Thymus (tissue), 11 donors: Measurements from ENCODE around the gene CCNJ. TPM values are rescaled to one million over a fixed set of nuclear protein-coding genes. Genes with fewer than 3 reads are reported as not detected.
"Not testable (repeated sequence)": the region's sequence is repeated elsewhere in the genome, so short reads cannot be mapped to it uniquely, and the experiment has no call there.

Experiments used
- DNase-seq, 9 donors: peaks; one replicate each; pipeline ENCODE4 v3.0.0-alpha.2; 2013; ENCODE audit warnings: low spot score in 9 of 9, low read depth in 6 of 9, missing footprints in 1 of 9
- H3K27ac ChIP-seq, 2 donors: one replicate each; pipeline ENCODE4 v1.5.1; 2013; ENCODE audit warnings: control low read depth in 1 of 2, low read depth in 1 of 2, low read length in 1 of 2, mild to moderate bottlenecking in 1 of 2, moderate library complexity in 1 of 2
- H3K27me3 ChIP-seq, 2 donors: one replicate each; pipeline ENCODE4 v1.5.1; 2013; ENCODE audit warnings: low read length in 1 of 2; ENCODE audit not compliant: control insufficient read depth in 2 of 2, insufficient read depth in 1 of 2
- H3K36me3 ChIP-seq, 2 donors: one replicate each; pipeline ENCODE4 v1.5.1; 2013; ENCODE audit warnings: low read length in 1 of 2, mild to moderate bottlenecking in 1 of 2, moderate library complexity in 1 of 2; ENCODE audit not compliant: control insufficient read depth in 2 of 2, insufficient read depth in 2 of 2
- H3K4me1 ChIP-seq, 2 donors: one replicate each; pipeline ENCODE4 v1.5.1; 2013; ENCODE audit warnings: low read length in 2 of 2; ENCODE audit not compliant: control insufficient read depth in 2 of 2, insufficient read depth in 2 of 2
- H3K4me3 ChIP-seq, 2 donors: one replicate each; pipeline ENCODE4 v1.5.1; 2013; ENCODE audit warnings: low read length in 2 of 2, control low read depth in 1 of 2, mild to moderate bottlenecking in 1 of 2
- H3K9me3 ChIP-seq, 2 donors: one replicate each; pipeline ENCODE4 v1.5.1; 2013; ENCODE audit warnings: low read length in 1 of 2, mild to moderate bottlenecking in 1 of 2; ENCODE audit not compliant: control insufficient read depth in 2 of 2, insufficient read depth in 1 of 2
- WGBS: extraction: QIAGEN DNeasy Blood & Tissue Kit; methylation state at CpG from one replicate; pipeline ENCODE4 v1.1.7; 2013; 5-methylcytosine and 5-hydroxymethylcytosine counted together
- polyA plus RNA-seq: library from polyadenylated mRNA; stranded (reverse); fragments of 200-250 nt; gene quantifications from one replicate; pipeline ENCODE4 v1.2.3, GENCODE V29; 2013
- total RNA-seq: library from RNA; stranded (reverse); fragments of 120-200 nt; gene quantifications from one replicate; pipeline ENCODE4 v1.2.4, GENCODE V29; 2013
- donor health status: healthy.

The CCNJ gene
- total and polyA plus RNA-seq, 2 donors: 4.1 to 4.5 TPM

DNA sequence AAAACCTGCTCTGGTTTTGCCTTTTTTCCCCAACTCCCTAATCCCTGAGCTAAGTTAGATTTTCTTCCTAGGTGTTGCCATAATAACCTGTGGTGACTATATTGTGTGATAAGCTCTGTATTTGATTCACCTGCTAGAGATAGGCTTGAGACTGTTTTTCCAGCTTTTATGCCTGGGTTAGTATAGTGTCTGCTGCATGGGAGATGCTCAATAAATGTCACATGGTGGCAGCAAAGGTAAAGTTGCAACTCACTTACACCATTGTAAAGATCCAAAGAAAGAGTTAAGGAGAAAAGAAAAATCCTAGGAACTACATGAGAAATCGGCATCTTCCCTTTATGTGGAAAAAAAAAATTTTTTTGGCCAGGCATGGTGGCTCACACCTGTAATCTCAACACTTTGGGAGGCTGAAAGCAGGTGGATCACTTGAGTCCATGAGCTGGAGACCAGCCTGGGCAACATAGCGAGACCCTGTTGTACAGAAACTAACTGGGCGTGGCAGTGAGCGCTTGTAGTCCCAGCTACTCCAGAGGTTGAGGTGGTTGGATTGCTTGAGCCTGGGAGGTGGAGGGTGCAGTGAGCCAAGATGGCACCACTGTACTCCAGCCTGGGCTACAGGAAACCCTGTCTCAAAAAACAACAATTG is 3.7 kb downstream of the CCNJ start:
- H3K27me3 ChIP-seq: no peaks in the 10 kb centered on the region
- no peaks in the 10 kb centered on the region for H3K9me3 ChIP-seq
- H3K4me1 ChIP-seq: peaks cover 12% of the 10 kb centered on the region in 2 donors
- peak in 1 of 9 donors; percentile 17 for DNase-seq
- WGBS: 98% methylated on average over 4 of the region's 4 CpGs
- no peak overlapping the region for H3K4me3 ChIP-seq
- H3K36me3 ChIP-seq: peaks cover 3 to 26% of the 10 kb centered on the region in 2 donors
- H3K27ac ChIP-seq: no peak overlapping the region

DNA sequence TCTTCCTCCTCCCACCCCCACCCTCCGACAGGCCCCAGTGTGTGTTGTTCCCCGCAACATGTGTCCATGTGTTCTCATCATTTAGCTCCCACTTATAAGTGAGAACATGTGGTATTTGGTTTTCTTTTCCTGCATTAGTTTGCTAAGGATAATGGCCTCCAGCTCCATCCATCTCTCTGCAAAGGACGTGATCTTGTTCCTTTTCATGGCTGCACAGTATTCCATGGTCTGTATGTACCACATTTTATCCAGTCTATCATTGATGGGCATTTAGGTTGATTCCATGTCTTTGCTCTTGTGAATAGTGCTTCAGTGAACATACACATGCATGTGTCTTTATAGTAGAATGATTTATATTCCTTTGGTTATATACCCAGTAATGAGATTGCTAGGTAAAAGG is 4.5 kb downstream of the CCNJ start:
- not testable (repeated sequence) for H3K27me3 ChIP-seq, H3K4me3 ChIP-seq, DNase-seq, H3K27ac ChIP-seq, H3K9me3 ChIP-seq
- WGBS: 94% methylated on average over 3 of the region's 3 CpGs
- Histone ChIP-seq H3K4me1 (peaks cover 9 to 11% of the 10 kb centered on the region in 2 donors), H3K36me3 (peaks cover 3 to 33% of the 10 kb centered on the region in 2 donors)

DNA sequence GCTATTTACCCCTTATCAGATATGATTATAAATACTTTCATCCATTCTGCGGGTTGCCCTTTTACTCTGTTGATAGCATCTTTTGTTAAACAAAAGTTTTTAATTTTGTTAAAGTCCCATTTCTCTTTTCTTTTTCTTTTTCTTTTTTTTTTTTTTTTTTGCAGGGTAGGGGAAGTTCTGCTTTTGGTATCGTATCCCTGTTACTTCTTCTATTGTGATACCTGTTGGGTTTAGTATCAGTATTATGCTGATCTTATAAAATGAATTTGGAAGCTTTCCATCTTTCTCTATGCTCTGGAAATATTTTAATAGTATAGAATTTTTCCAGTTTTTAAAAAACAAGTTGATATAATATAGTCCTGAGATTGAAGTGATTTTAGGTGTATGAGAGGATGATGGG is 6.0 kb downstream of the CCNJ start:
- DNase-seq: no peak
- no peaks in the 10 kb centered on the region for H3K9me3 ChIP-seq
- WGBS: 93% methylated on average over 2 of the region's 2 CpGs
- H3K4me3 ChIP-seq: no peak overlapping the region
- no peak overlapping the region for H3K27ac ChIP-seq
- H3K36me3 ChIP-seq: peaks cover 3 to 33% of the 10 kb centered on the region in 2 donors
- H3K4me1 ChIP-seq: peaks cover 6 to 8% of the 10 kb centered on the region in 2 donors
- H3K27me3 ChIP-seq: no peaks in the 10 kb centered on the region

DNA sequence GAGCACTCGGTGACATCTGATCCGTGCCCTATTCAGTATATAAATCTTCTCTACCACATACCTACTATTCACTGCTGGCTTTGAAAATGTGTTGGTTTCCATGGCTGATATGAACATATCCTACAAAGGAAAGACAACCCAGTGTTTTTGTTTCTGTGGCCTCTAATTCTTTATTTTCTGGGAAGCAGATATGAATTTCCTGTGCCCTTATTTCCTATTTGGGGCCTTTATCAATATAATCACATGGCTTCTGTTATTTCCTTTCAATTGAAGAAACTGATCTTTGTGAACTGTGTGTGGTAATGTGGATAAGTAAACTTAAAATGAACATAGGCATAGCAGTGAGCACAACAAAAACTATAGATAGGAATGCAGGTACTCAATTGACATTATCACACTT is 10.6 kb downstream of the CCNJ start:
- 95% methylated on average over 2 of the region's 2 CpGs for WGBS
- H3K9me3 ChIP-seq: no peaks in the 10 kb centered on the region

DNA sequence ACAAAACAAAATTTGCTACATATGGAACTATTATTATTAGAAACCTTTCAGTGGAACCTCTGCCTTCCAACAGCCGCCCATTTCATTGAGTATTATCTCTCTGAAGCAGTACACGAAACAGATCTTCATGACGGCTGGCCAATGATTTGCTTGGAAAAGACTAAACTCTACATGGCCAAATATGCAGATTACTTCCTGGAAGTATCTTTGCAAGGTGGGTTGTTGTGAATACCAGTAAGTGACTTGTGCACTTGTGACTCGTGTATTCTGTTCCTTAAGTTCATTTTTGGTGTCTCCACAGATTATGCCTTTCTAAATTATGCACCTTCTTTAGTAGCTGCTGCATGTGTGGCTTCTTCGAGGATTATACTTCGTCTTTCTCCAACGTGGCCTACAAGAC is 13.4 kb downstream of the CCNJ start:
- no peaks in the 10 kb centered on the region for H3K27me3 ChIP-seq
- no peak for DNase-seq
- H3K36me3 ChIP-seq: peaks cover 21 to 61% of the 10 kb centered on the region in 2 donors
- H3K9me3 ChIP-seq: no peaks in the 10 kb centered on the region
- H3K4me1 ChIP-seq: no peaks in the 10 kb centered on the region
- H3K4me3 ChIP-seq: no peak overlapping the region
- WGBS: 96% methylated on average over 7 of the region's 7 CpGs
- no peak overlapping the region for H3K27ac ChIP-seq

More for the DNA sequence above, 10.6 kb downstream of the CCNJ start:
- Histone ChIP-seq H3K4me1 (no peaks in the 10 kb centered on the region), H3K36me3 (peaks cover 20 to 51% of the 10 kb centered on the region in 2 donors), H3K4me3 (no peak overlapping the region), H3K27me3 (no peaks in the 10 kb centered on the region), H3K27ac (no peak overlapping the region)
- DNase-seq: no peak

DNA sequence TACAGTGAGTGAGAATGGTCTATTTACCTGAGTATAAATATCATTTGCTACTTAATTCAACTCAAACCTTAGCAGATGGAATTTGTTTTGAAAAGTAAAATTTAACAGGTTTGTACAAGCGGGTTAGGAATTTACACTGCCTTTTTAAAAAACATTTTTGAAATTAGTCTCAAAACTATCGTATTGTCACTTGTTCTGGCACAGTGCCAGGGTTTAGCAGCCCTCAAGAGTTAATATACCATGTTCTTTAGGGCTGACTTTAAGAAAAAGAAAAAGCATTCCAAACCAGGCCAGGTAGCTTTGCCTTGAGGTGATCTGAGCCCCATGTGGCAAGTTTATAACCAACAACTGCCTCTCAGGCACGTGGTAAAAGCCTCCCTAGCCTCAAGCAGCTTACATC is 17.8 kb downstream of the CCNJ start:
- Histone ChIP-seq H3K27ac (no peak overlapping the region), H3K9me3 (no peaks in the 10 kb centered on the region), H3K36me3 (peaks cover 24 to 46% of the 10 kb centered on the region in 2 donors), H3K4me3 (no peak overlapping the region), H3K27me3 (no peaks in the 10 kb centered on the region), H3K4me1 (no peaks in the 10 kb centered on the region)
- WGBS: 96% methylated on average over 3 of the region's 3 CpGs
- no peak for DNase-seq

DNA sequence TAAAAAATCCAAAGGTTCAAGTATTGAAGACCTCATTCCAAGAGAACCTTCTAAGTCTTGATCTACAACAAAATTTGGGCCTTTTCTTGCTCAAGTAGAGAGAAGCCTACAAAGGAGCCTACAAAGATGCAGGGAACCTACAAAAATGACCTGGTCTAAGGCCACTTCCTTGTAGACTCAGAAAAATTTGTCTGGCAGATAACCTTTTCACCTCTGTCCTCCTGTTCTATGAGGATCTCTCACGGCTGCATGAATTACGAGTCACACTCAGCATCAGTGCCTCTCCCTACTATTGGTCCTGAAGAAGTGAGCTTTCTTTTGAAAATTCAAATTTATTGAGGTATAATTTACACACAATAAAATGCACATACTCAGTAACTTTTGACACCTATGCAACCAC is 29.3 kb downstream of the CCNJ start:
- 100% methylated on average over 2 of the region's 2 CpGs for WGBS
- no peaks in the 10 kb centered on the region for H3K27me3 ChIP-seq
- no peaks in the 10 kb centered on the region for H3K36me3 ChIP-seq
- no peak overlapping the region for H3K27ac ChIP-seq
- H3K4me3 ChIP-seq: no peak overlapping the region
- no peaks in the 10 kb centered on the region for H3K9me3 ChIP-seq
- H3K4me1 ChIP-seq: peaks cover 6 to 20% of the 10 kb centered on the region in 2 donors
- no peak for DNase-seq

DNA sequence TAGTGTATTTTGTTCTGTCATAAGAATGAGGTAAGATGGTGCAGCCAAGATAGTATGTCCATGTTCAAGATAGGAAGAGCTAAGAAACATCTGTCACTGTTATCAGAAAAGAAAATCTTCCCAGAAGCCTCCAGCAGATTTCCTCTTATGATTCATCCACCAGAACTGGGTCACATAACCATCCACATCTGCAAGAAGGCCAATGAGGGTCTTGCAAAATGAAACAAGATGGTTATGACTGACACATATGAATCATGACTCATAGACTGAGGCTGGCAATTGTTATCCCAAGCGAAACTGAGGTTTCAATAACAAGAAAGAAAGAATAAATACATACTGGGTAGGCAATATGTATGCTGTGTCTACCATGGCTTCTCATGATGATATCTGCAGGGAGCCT is 30.3 kb downstream of the CCNJ start:
- Histone ChIP-seq H3K36me3 (no peaks in the 10 kb centered on the region), H3K27ac (no peak overlapping the region), H3K27me3 (no peaks in the 10 kb centered on the region), H3K4me3 (no peak overlapping the region), H3K9me3 (no peaks in the 10 kb centered on the region), H3K4me1 (peaks cover 6 to 20% of the 10 kb centered on the region in 2 donors)
- peak in 4 of 9 donors; percentile 3 to 28 (median 8) for DNase-seq
- 83% methylated on average over 1 of the region's 1 CpG for WGBS

DNA sequence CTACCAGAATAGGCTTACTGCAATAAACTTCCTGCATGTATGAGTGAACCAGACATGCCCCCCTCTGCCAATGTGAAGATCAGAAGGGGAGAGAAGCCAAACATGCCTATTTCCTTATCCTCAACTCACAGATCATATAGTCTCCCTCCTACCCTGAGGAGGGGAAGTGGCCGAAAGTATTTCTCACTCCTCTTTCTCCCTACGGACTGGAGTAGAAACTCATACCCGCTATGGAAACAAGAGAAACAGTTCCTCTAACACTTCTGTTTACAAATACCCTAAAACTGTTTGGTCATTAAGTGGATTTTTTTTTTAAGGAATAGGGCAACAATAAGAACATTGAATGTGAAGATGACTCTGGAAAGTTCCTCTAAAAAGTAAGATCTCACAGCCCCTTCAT is 31.4 kb downstream of the CCNJ start:
- H3K27ac ChIP-seq: no peak overlapping the region
- no peaks in the 10 kb centered on the region for H3K9me3 ChIP-seq
- DNase-seq: no peak
- 98% methylated on average over 3 of the region's 3 CpGs for WGBS
- H3K36me3 ChIP-seq: no peaks in the 10 kb centered on the region
- no peak overlapping the region for H3K4me3 ChIP-seq
- peaks cover 6 to 20% of the 10 kb centered on the region in 2 donors for H3K4me1 ChIP-seq
- H3K27me3 ChIP-seq: no peaks in the 10 kb centered on the region
